Right atrium auricular region (tissue), 2 donors: Measurements from ENCODE around the gene PDE4A. TPM values are rescaled to one million over a fixed set of nuclear protein-coding genes. Genes with fewer than 3 reads are reported as not detected.
A peak's percentile ranks its signal among the peaks of the same experiment; 100 is the strongest.

Experiments used
- DNase-seq: peaks from one replicate; pipeline ENCODE4 v3.0.0-alpha.2; 2019; ENCODE audit warnings: low spot score
- H3K27ac ChIP-seq, 2 donors: fragments of 200-600 bp; sonication (generic); 1 replicate in 1 of 2; 2 replicates in 1 of 2; pipeline ENCODE4 v1.5.1; 2016 to 2019
- H3K27me3 ChIP-seq, 2 donors: fragments of 200-600 bp; sonication (generic); one replicate each; pipeline versions ENCODE4 v1.5.1 to v1.6.0; 2017 to 2019
- H3K36me3 ChIP-seq: fragments of 200-600 bp; sonication (generic); one replicate; pipeline ENCODE4 v1.5.1; 2016
- H3K4me1 ChIP-seq, 2 donors: fragments of 200-600 bp; sonication (generic); one replicate each; pipeline versions ENCODE4 v1.5.1 to v1.6.0; 2017 to 2019
- H3K4me3 ChIP-seq, 2 donors: fragments of 200-600 bp; sonication (generic); 1 replicate in 1 of 2; 2 replicates in 1 of 2; pipeline ENCODE4 v1.5.1; 2017 to 2019; ENCODE audit warnings: mild to moderate bottlenecking in 1 of 2, moderate library complexity in 1 of 2
- H3K9me3 ChIP-seq, 2 donors: fragments of 200-600 bp; sonication (generic); one replicate each; pipeline ENCODE4 v1.5.1; 2019
- CTCF ChIP-seq, 2 donors: fragments of 200-600 bp; sonication (generic); IDR thresholded peaks; one replicate each; pipeline ENCODE4 v1.5.1; 2019; ENCODE audit warnings: antibody characterized with exemption in 2 of 2
- total RNA-seq, 2 donors: library from RNA; depleted of rRNA; stranded (reverse); fragments of >200 nt; gene quantifications; one replicate each; pipeline ENCODE4 v1.1.0, GENCODE V29; 2016

PDE4A gene
- total RNA-seq, 2 donors from 2014 or later, result 9.4 to 9.9 TPM

GRCh38 chr19:10421240-10422045 is 1.1 kb downstream of the PDE4A start:
- Histone ChIP-seq H3K27me3 (peaks cover 23 to 69% of the 10 kb centered on the region in 2 donors), H3K4me1 (peaks cover 0 to 56% of the 10 kb centered on the region in 2 donors), H3K36me3 (no peaks in the 10 kb centered on the region), H3K27ac (no peak overlapping the region), H3K9me3 (no peaks in the 10 kb centered on the region), H3K4me3 (no peak overlapping the region)
- DNase-seq, result no peak
- TF ChIP-seq CTCF (IDR thresholded peaks at IDR 0.05), result no peak

- H3K4me3 ChIP-seq, result no peak overlapping the region
- no peak for TF ChIP-seq CTCF (IDR thresholded peaks at IDR 0.05)
- H3K27me3 ChIP-seq, result peaks cover 23 to 64% of the 10 kb centered on the region in 2 donors
- no peak overlapping the region for H3K27ac ChIP-seq
- no peaks in the 10 kb centered on the region for H3K36me3 ChIP-seq
- H3K9me3 ChIP-seq, result no peaks in the 10 kb centered on the region
- H3K4me1 ChIP-seq, result peaks cover 0 to 50% of the 10 kb centered on the region in 2 donors
- no peak for DNase-seq
Measured at GRCh38 chr19:10422046-10422461, 1.7 kb downstream of the PDE4A start.

- no peaks in the 10 kb centered on the region for H3K9me3 ChIP-seq
- no peaks in the 10 kb centered on the region for H3K36me3 ChIP-seq
- H3K4me1 ChIP-seq, result peaks cover 0 to 46% of the 10 kb centered on the region in 2 donors
- H3K27me3 ChIP-seq, result peaks cover 18 to 56% of the 10 kb centered on the region in 2 donors
- H3K4me3 ChIP-seq, result no peak overlapping the region
- H3K27ac ChIP-seq, result no peak overlapping the region
- no peak for TF ChIP-seq CTCF (IDR thresholded peaks at IDR 0.05)
- DNase-seq, result no peak
Measured at GRCh38 chr19:10422846-10423245, 2.5 kb downstream of the PDE4A start.

- peaks cover 0 to 33% of the 10 kb centered on the region in 2 donors for H3K4me1 ChIP-seq
- peaks cover 12 to 48% of the 10 kb centered on the region in 2 donors for H3K27me3 ChIP-seq
- TF ChIP-seq CTCF (IDR thresholded peaks at IDR 0.05), result peak; percentile 88 to 95
- H3K4me3 ChIP-seq, result peak overlapping the region; percentile 6 to 38
- H3K27ac ChIP-seq, result peak overlapping the region in 1 of 2 donors; percentile 25
- no peaks in the 10 kb centered on the region for H3K36me3 ChIP-seq
- H3K9me3 ChIP-seq, result no peaks in the 10 kb centered on the region
- DNase-seq, result peak; percentile 76
Measured at GRCh38 chr19:10424011-10424637, 3.8 kb downstream of the PDE4A start.

- no peak overlapping the region for H3K27ac ChIP-seq
- H3K4me3 ChIP-seq, result no peak overlapping the region
- no peak for TF ChIP-seq CTCF (IDR thresholded peaks at IDR 0.05)
- H3K27me3 ChIP-seq, result peaks cover 0 to 18% of the 10 kb centered on the region in 2 donors
- no peaks in the 10 kb centered on the region for H3K36me3 ChIP-seq
- H3K4me1 ChIP-seq, result peaks cover 0 to 29% of the 10 kb centered on the region in 2 donors
- DNase-seq, result no peak
- no peaks in the 10 kb centered on the region for H3K9me3 ChIP-seq
Measured at GRCh38 chr19:10427169-10427568, 6.8 kb downstream of the PDE4A start.
